ENCODE data around the gene CANT1.

CANT1 gene

GRCh38 chr17:78993241-78993956 is 16.2 kb downstream of the CANT1 start:
- Histone ChIP-seq H3K9me3 (ENCODE audit: low read depth, low read length) (no peaks in the 10 kb centered on the region), H3K27ac (no peak overlapping the region), H3K4me3 (no peak overlapping the region), H3K9ac (ENCODE audit: insufficient read length) (no peak overlapping the region), H3K36me3 (ENCODE audit: insufficient read depth, low read length) (peaks cover 33% of the 10 kb centered on the region; the same call in 1 of the 2 replicates)
- DNase-seq (ENCODE audit: low read depth, low spot score), result no peak
- TF ChIP-seq POLR2AphosphoS5 (IDR thresholded peaks at IDR 0.05; ENCODE audit: borderline replicate concordance, low read depth, low read length) (no peak), FOXP2 (optimal IDR thresholded peaks at IDR 0.05; ENCODE audit: control extremely low read depth, extremely low read length, insufficient read depth) (no peak), EZH2 (IDR thresholded peaks at IDR 0.05) (no peak)

DNA sequence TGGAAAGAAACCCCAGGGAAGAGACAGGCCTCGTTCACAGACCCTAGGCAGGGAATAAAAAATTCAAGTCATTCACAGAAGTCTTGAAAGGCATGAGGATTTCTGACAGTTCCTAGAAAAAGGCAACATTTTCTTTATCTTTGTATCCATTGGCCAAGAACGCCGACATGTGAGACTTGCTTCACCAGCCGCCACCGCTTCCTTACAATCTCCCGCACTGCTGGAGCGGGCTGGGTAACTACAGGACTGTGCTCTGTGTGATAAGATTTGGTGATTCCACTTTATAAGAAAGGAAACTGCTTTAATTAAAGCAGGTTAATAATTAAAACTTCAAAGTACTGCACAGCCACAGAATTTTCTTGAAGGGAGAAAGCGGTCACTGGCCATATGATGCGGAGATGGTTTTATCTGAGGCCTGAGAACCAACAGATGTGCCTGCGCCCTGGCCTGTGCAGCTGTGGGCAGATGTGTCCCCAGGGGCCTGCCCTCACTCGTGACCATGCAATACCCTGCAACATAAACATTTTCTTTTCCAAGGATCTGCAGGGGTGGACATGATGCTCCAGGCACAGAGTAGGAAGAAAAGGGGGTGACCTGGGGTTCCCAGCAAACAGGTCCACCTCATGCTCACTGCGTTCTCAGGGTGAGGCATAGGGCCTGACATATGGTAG is 16.9 kb downstream of the CANT1 start:
- H3K9ac ChIP-seq (ENCODE audit: insufficient read length), result no peak overlapping the region
- H3K36me3 ChIP-seq (ENCODE audit: insufficient read depth, low read length), result peaks cover 30% of the 10 kb centered on the region; the same call in 1 of the 2 replicates
- TF ChIP-seq EZH2 (IDR thresholded peaks at IDR 0.05) (no peak), POLR2AphosphoS5 (IDR thresholded peaks at IDR 0.05; ENCODE audit: borderline replicate concordance, low read depth, low read length) (no peak), FOXP2 (optimal IDR thresholded peaks at IDR 0.05; ENCODE audit: control extremely low read depth, extremely low read length, insufficient read depth) (no peak)
- DNase-seq (ENCODE audit: low read depth, low spot score), result no peak
- no peak overlapping the region for H3K27ac ChIP-seq
- no peaks in the 10 kb centered on the region for H3K9me3 ChIP-seq (ENCODE audit: low read depth, low read length)
- H3K4me3 ChIP-seq, result no peak overlapping the region

DNA sequence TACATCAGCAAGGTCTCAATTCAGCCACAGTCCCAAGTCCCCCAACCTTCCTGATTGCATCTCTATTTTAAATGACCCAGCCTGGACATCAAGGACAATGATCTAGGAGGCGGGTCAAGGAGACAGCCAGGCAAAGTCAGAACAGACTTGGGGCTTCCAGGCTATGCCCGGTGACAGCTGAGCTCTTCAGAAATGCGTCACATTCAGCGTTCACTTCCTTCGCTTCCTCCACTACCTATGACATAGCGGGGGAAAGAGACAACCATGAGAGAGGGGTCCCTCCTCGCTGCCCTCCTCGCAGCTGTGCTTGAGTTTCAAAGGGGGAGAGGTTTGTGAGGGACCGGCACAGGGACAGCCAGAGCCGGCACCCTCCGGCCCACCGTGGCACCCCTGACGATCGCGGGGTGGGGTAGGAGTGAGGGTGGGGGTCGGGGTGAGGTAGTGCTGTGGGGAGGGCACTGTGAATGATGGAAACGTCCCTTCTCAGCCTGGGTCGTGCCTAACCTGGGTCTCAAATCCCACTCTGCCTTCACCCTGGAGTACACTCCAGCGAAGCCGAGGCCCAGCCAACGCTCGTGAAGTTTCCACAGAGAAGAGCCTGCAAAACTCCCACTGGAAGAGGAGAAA is 17.5 kb downstream of the CANT1 start:
- no peak for DNase-seq (ENCODE audit: low read depth, low spot score)
- Histone ChIP-seq H3K9me3 (ENCODE audit: low read depth, low read length) (no peaks in the 10 kb centered on the region), H3K36me3 (ENCODE audit: insufficient read depth, low read length) (peaks cover 25% of the 10 kb centered on the region; the same call in 1 of the 2 replicates), H3K9ac (ENCODE audit: insufficient read length) (no peak overlapping the region), H3K27ac (no peak overlapping the region), H3K4me3 (no peak overlapping the region)
- TF ChIP-seq POLR2AphosphoS5 (IDR thresholded peaks at IDR 0.05; ENCODE audit: borderline replicate concordance, low read depth, low read length) (no peak), EZH2 (IDR thresholded peaks at IDR 0.05) (no peak), FOXP2 (optimal IDR thresholded peaks at IDR 0.05; ENCODE audit: control extremely low read depth, extremely low read length, insufficient read depth) (no peak)

- Histone ChIP-seq H3K9ac (ENCODE audit: insufficient read length) (no peak overlapping the region), H3K36me3 (ENCODE audit: insufficient read depth, low read length) (peaks cover 16% of the 10 kb centered on the region; the same call in 1 of the 2 replicates), H3K27ac (no peak overlapping the region), H3K4me3 (no peak overlapping the region), H3K9me3 (ENCODE audit: low read depth, low read length) (no peaks in the 10 kb centered on the region)
- DNase-seq (ENCODE audit: low read depth, low spot score), result no peak
- TF ChIP-seq EZH2 (IDR thresholded peaks at IDR 0.05), result no peak
- no peak for TF ChIP-seq POLR2AphosphoS5 (IDR thresholded peaks at IDR 0.05; ENCODE audit: borderline replicate concordance, low read depth, low read length)
- no peak for TF ChIP-seq FOXP2 (optimal IDR thresholded peaks at IDR 0.05; ENCODE audit: control extremely low read depth, extremely low read length, insufficient read depth)
Measured at GRCh38 chr17:78991017-78991738, 18.4 kb downstream of the CANT1 start.

DNA sequence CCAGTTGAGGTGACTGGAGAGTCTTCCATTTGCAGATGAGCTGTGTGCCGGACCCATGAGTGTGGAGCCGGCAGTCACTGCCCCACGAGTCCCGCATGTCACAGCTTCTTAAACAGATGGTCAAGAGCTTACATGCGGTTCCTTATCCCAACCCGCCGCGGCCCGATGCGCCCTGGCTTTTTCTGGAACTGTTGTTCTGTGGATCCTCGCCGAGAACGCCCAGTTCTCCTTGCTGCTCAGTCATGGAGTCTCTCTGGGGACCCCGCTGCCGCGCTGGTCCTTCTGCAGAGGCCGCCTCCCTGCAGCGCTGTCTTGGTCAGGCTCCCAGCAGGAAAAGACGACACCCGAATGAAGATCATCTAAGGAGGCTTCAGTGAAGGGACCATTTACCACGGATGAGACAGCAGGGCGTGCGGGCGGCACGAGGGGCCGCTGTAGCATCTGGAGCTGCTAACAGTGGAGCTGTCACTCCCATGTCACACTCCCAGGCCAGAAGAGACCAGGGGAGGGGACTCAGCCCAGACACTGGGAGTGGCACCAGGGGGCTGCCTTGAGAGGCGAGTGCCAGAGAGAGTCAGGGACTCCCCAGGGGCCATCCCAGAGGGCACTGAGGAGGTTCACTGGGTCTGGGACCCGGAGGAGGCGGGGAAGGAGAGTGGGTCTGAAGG is 19.1 kb downstream of the CANT1 start:
- H3K4me3 ChIP-seq, result no peak overlapping the region

DNA sequence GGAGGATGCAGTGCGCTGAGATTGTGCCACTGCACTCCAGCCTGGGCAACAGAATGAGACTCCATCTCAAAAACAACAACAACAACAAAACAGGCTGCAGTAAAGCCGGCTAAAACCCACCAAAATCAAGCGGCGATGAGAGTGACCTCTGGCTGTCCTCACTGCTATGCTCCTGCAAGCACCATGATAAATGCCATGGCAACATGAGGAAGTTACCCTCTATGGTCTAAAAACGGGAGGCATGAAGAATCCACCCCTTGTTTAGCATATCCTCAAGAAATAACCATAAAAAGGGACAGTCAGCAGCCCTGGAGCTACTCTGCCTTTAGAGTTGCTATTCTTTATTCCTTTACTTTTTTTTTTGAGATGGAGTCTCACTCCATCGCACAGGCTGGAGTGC is 21.4 kb downstream of the CANT1 start:
- Histone ChIP-seq H3K9me3 (ENCODE audit: low read depth, low read length) (no peaks in the 10 kb centered on the region), H3K36me3 (ENCODE audit: insufficient read depth, low read length) (peaks cover 14% of the 10 kb centered on the region; the same call in 1 of the 2 replicates), H3K27ac (no peak overlapping the region), H3K4me3 (no peak overlapping the region), H3K9ac (ENCODE audit: insufficient read length) (no peak overlapping the region)
- TF ChIP-seq EZH2 (IDR thresholded peaks at IDR 0.05) (no peak), FOXP2 (optimal IDR thresholded peaks at IDR 0.05; ENCODE audit: control extremely low read depth, extremely low read length, insufficient read depth) (no peak), POLR2AphosphoS5 (IDR thresholded peaks at IDR 0.05; ENCODE audit: borderline replicate concordance, low read depth, low read length) (no peak)
- no peak for DNase-seq (ENCODE audit: low read depth, low spot score)

More for the DNA sequence above, 19.1 kb downstream of the CANT1 start:
- no peak for TF ChIP-seq POLR2AphosphoS5 (IDR thresholded peaks at IDR 0.05; ENCODE audit: borderline replicate concordance, low read depth, low read length)
- no peak for TF ChIP-seq FOXP2 (optimal IDR thresholded peaks at IDR 0.05; ENCODE audit: control extremely low read depth, extremely low read length, insufficient read depth)
- no peak for TF ChIP-seq EZH2 (IDR thresholded peaks at IDR 0.05)
- Histone ChIP-seq H3K9me3 (ENCODE audit: low read depth, low read length) (no peaks in the 10 kb centered on the region), H3K9ac (ENCODE audit: insufficient read length) (no peak overlapping the region), H3K27ac (no peak overlapping the region), H3K36me3 (ENCODE audit: insufficient read depth, low read length) (peaks cover 15% of the 10 kb centered on the region; the same call in 1 of the 2 replicates)
- no peak for DNase-seq (ENCODE audit: low read depth, low spot score)

DNA sequence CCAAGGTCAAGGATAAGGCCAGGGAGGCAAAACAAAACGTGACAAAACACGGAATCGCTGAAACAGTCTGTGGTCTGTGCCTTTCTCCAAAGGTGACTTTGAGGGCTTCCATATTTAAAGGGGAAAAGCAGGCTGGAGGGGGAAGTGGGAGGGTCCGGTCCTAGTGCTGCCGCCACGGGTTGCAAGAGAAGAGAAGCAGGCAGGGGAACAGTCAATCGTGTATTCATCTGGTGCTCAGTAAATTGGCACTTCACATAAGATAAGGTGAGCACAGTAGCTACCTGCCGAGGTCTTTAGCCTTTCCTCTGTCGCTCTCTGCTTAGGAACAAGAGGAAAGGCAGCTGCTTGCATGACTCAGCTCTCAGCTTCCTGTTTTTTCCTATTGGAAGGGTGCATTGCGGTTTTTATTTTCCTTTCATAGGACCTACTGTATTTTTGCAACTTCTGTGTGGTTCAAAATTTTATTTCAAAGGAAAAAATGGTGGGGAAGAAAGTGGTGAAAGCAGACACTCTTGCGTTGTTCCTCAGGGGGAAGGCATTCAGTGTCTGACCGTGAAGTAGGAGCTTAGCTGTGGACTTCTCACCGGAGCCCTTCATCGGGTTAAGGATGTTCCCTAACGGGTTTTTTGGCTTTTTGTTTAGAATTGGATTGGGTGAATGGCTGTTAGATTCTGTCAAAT is 22.8 kb downstream of the CANT1 start:
- peak overlapping the region; percentile 85 for H3K27ac ChIP-seq
- H3K9ac ChIP-seq (ENCODE audit: insufficient read length), result peak overlapping the region; percentile 28
- peaks cover 5% of the 10 kb centered on the region; the same call in 1 of the 2 replicates for H3K36me3 ChIP-seq (ENCODE audit: insufficient read depth, low read length)
- TF ChIP-seq EZH2 (IDR thresholded peaks at IDR 0.05) (no peak), FOXP2 (optimal IDR thresholded peaks at IDR 0.05; ENCODE audit: control extremely low read depth, extremely low read length, insufficient read depth) (no peak), POLR2AphosphoS5 (IDR thresholded peaks at IDR 0.05; ENCODE audit: borderline replicate concordance, low read depth, low read length) (no peak)
- DNase-seq (ENCODE audit: low read depth, low spot score), result no peak
- H3K9me3 ChIP-seq (ENCODE audit: low read depth, low read length), result no peaks in the 10 kb centered on the region
- peak overlapping the region; percentile 1; the same call in 1 of the 2 replicates for H3K4me3 ChIP-seq
